K562 (cell line): ENCODE data around the gene EXOC4. TPM values are rescaled to one million over a fixed set of nuclear protein-coding genes. Genes with fewer than 3 reads are reported as not detected.

ENCODE experiments used
- ATAC-seq: fragments of 200-7000 bp; cut with Tn5 transposase; 3 replicates; pipeline ENCODE4 v1.9.1; 2020; ENCODE audit warnings: moderate library complexity
- BruUV-seq: library from RNA; stranded (reverse); fragments of 400-500 nt; replicated peaks from 2 replicates; lab custom pipeline; 2021; lab: Mats Ljungman, UMichigan
- CTCF ChIA-PET: fragments of 300-600 bp; formaldehyde crosslinking; extraction: SDS; loops from one replicate; lab custom pipeline; 2021; ENCODE audit warnings: low intra/inter-chr PET ratio; lab: Yijun Ruan, JAX
- POLR2A ChIA-PET: fragments of 300-600, 350-650 bp; sonication (Branson Sonifier 250); formaldehyde crosslinking; extraction: SDS; loops from one replicate; lab custom pipeline; 2021; ENCODE audit warnings: antibody characterized with exemption, inconsistent platforms; lab: Yijun Ruan, JAX
- DNase-seq, 4 experiments: peaks; one replicate each; pipeline versions ENCODE4 v3.0.0 to v3.0.0-alpha.2; 2011 to 2018; ENCODE audit warnings: low spot score in 3 of 4, mixed read lengths in 3 of 4; ENCODE audit errors: extremely low read depth in 1 of 4
- FAIRE-seq: peaks from 2 replicates; lab custom pipeline; 2011; peaks lifted over from hg19 to GRCh38; lab: Jason Lieb, UNC
- H2AFZ ChIP-seq: 2 replicates; pipeline ENCODE4 v1.6.0; 2011; ENCODE audit warnings: low read depth, low read length, control low read depth, inconsistent platforms
- H3K27ac ChIP-seq: fragments of 200-600 bp; 3 replicates; pipeline ENCODE4 v1.8.0; 2011; ENCODE audit warnings: low read depth, mild to moderate bottlenecking, control low read depth, inconsistent platforms, low read length, moderate library complexity, mixed read lengths; ENCODE audit errors: extremely low read depth
- H3K27me3 ChIP-seq, 2 experiments: fragments of 300-600 bp in 1 of 2; 2 replicates in 1 of 2; 3 replicates in 1 of 2; pipeline versions ENCODE4 v1.6.0 to v1.8.0; 2011; ENCODE audit warnings: inconsistent platforms in 2 of 2, low read length in 2 of 2, mild to moderate bottlenecking in 1 of 2, mixed read lengths in 1 of 2, moderate library complexity in 1 of 2; ENCODE audit not compliant: control insufficient read depth in 2 of 2, insufficient read depth in 2 of 2
- H3K36me3 ChIP-seq: fragments of 300-600 bp; 3 replicates; pipeline ENCODE4 v1.8.0; 2011; ENCODE audit warnings: mild to moderate bottlenecking, low read length, inconsistent platforms; ENCODE audit not compliant: control insufficient read depth, insufficient read depth
- H3K4me1 ChIP-seq, 2 experiments: fragments of 200-600 bp in 1 of 2; replicated peaks in 1 of 2; 2 replicates in 1 of 2; 3 replicates in 1 of 2; pipeline versions ENCODE4 v1.5.1 to v1.8.0; 2011; ENCODE audit warnings: inconsistent platforms in 2 of 2, low read length in 2 of 2, mild to moderate bottlenecking in 1 of 2, mixed read lengths in 1 of 2, moderate library complexity in 1 of 2; ENCODE audit not compliant: control insufficient read depth in 2 of 2, insufficient read depth in 2 of 2
- H3K4me2 ChIP-seq: 2 replicates; pipeline ENCODE4 v1.6.1; 2011; ENCODE audit warnings: low read length, control low read depth, inconsistent platforms, mixed read lengths; ENCODE audit not compliant: insufficient read depth
- H3K4me3 ChIP-seq: fragments of 200-600 bp; sonication (generic), shearing (Covaris generic); 2 replicates; pipeline ENCODE4 v1.5.1; 2016; ENCODE audit warnings: control low read depth, inconsistent platforms
- H3K79me2 ChIP-seq: fragments of 200-600 bp; 3 replicates; pipeline ENCODE4 v1.8.0; 2011; ENCODE audit warnings: low read length, inconsistent platforms; ENCODE audit not compliant: control insufficient read depth, insufficient read depth
- H3K9ac ChIP-seq, 2 experiments: 2 replicates each; pipeline versions ENCODE4 v1.6.0 to v1.6.1; 2011; ENCODE audit warnings: low read depth in 2 of 2, low read length in 2 of 2, control low read depth in 1 of 2, inconsistent platforms in 1 of 2, mild to moderate bottlenecking in 1 of 2, mixed read lengths in 1 of 2; ENCODE audit not compliant: insufficient read depth in 1 of 2
- H3K9me1 ChIP-seq: one replicate; pipeline ENCODE4 v1.6.0; 2011; ENCODE audit warnings: inconsistent platforms, mild to moderate bottlenecking, low read length, moderate library complexity; ENCODE audit not compliant: control insufficient read depth, insufficient read depth
- H3K9me3 ChIP-seq: replicated peaks from 2 replicates; pipeline ENCODE4 v1.5.1; 2011; ENCODE audit warnings: low read depth, low read length, inconsistent platforms; ENCODE audit not compliant: control insufficient read depth, insufficient read depth
- H4K20me1 ChIP-seq: replicated peaks from 2 replicates; pipeline ENCODE4 v1.6.1; 2011; ENCODE audit warnings: low read length, inconsistent platforms, mixed read lengths; ENCODE audit not compliant: control insufficient read depth, insufficient read depth
- SMARCA5 ChIP-seq: fragments of 450-650 bp; IDR thresholded peaks from 2 replicates; pipeline ENCODE4 v1.6.1; 2016
- TCF7L2 ChIP-seq: fragments of 150-350 bp; IDR thresholded peaks from 2 replicates; pipeline ENCODE4 v1.6.1; 2016; ENCODE audit warnings: low read depth, mild to moderate bottlenecking, low read length, moderate library complexity
- ZNF589 ChIP-seq: fragments of 200-800 bp; sonication (Bioruptor generic); IDR thresholded peaks from 2 replicates; pipeline ENCODE4 v1.6.1; 2016; ENCODE audit warnings: low read depth, missing genetic modification characterization, missing compliant biosample characterization
- WGBS: fragments of 100-300 bp; shearing (Covaris generic); methylation state at CpG from one replicate; pipeline ENCODE4 v1.1.6; 2016; ENCODE audit warnings: low coverage, mixed read lengths; ENCODE audit not compliant: insufficient coverage; ENCODE audit errors: missing lambda C conversion rate; 5-methylcytosine and 5-hydroxymethylcytosine counted together
- in situ Hi-C: fragments of 300-500 bp; cut with MboI; formaldehyde crosslinking; loops from 4 replicates; pipeline ENCODE4 v1.15.0; 2018; ENCODE audit warnings: inconsistent platforms, mixed read lengths
- intact Hi-C: fragments of 100-400 bp; cut with micrococcal nuclease; formaldehyde crosslinking; loops from 2 replicates; pipeline ENCODE4 v1.14.2; 2022
- polyA plus RNA-seq, 8 experiments: library from polyadenylated mRNA; depleted of rRNA in 4 of 8; stranded (reverse) in 5 of 8; unstranded in 3 of 8; fragments of >200 nt; fragmentation: Nextera tagmentation in 2 of 8; fragmentation: Illumina TruSeq in 1 of 8; extraction: Ambion mirVana in 2 of 8; extraction: Trizol in 1 of 8; gene quantifications; 2 replicates each; pipeline versions ENCODE4 v1.2.1 to v1.2.3, GENCODE V29; 2011 to 2014; ENCODE audit warnings: inconsistent platforms in 1 of 8, missing spikeins in 1 of 8
- total RNA-seq, 7 experiments: library from RNA; depleted of rRNA in 6 of 7; stranded (reverse); fragments of >200 nt in 6 of 7; fragmentation: Illumina TruSeq in 2 of 7; extraction: Trizol in 2 of 7; gene quantifications; 2 replicates each; pipeline versions ENCODE4 v1.2.1 to v1.2.3, GENCODE V29; 2011 to 2021; ENCODE audit warnings: low replicate concordance in 1 of 7
- TF ChIP-seq, protein P1 (sequence below): fragments of 200-400 bp; formaldehyde crosslinking; IDR thresholded peaks from 2 replicates; pipeline ENCODE4 v1.6.1; 2017; ENCODE audit warnings: mild to moderate bottlenecking, low read depth, low read length, moderate library complexity
- TF ChIP-seq, protein P2 (sequence below): fragments of 250-450 bp; sonication (Bioruptor Pico); IDR thresholded peaks from 2 replicates; pipeline ENCODE4 v1.5.0; 2021
- TF ChIP-seq, protein P3 (sequence below), 2 experiments: fragments of 450-650 bp in 1 of 2; sonication (generic) in 1 of 2; formaldehyde crosslinking; conservative IDR thresholded peaks; 2 replicates each; pipeline versions ENCODE4 v1.4.0 to v1.8.1; 2020 to 2022; ENCODE audit warnings: mild to moderate bottlenecking in 1 of 2, missing genetic modification reagents in 1 of 2
- TF ChIP-seq, protein P4 (sequence below): fragments of 250-450 bp; sonication (Bioruptor Pico); IDR thresholded peaks from 2 replicates; pipeline ENCODE4 v1.5.0; 2020; ENCODE audit warnings: mild to moderate bottlenecking

Gene EXOC4
- total and polyA plus RNA-seq, 9 of the 15 experiments (the other 6 are each of a cell fraction or from before 2014, with no cell fraction given), result 18.5 to 73.1 (median 46.6) TPM

DNA sequence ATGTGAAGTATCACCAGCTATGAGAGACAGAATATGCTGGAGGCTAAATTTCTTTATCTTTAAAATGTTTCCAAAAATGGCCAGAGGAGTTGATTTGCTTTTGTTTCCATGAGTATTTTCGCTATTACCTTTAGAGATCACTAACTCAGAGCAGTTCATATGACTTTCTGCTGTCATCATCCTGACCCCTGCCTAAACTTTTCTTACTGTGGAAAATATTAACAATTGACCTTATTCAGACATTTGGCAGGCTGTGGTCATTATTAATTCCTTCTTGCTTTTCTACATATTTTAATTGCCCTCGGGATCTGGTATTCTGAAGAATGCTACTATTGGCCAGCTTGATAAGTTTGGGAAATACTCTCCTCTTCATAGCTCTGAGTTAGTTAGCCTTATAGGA lies 156.5 kb downstream of the EXOC4 start:
- no TSS peak for BruUV-seq
- TF ChIP-seq, protein P1, sequence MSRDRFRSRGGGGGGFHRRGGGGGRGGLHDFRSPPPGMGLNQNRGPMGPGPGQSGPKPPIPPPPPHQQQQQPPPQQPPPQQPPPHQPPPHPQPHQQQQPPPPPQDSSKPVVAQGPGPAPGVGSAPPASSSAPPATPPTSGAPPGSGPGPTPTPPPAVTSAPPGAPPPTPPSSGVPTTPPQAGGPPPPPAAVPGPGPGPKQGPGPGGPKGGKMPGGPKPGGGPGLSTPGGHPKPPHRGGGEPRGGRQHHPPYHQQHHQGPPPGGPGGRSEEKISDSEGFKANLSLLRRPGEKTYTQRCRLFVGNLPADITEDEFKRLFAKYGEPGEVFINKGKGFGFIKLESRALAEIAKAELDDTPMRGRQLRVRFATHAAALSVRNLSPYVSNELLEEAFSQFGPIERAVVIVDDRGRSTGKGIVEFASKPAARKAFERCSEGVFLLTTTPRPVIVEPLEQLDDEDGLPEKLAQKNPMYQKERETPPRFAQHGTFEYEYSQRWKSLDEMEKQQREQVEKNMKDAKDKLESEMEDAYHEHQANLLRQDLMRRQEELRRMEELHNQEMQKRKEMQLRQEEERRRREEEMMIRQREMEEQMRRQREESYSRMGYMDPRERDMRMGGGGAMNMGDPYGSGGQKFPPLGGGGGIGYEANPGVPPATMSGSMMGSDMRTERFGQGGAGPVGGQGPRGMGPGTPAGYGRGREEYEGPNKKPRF, result no peak
- TF ChIP-seq, protein P2, sequence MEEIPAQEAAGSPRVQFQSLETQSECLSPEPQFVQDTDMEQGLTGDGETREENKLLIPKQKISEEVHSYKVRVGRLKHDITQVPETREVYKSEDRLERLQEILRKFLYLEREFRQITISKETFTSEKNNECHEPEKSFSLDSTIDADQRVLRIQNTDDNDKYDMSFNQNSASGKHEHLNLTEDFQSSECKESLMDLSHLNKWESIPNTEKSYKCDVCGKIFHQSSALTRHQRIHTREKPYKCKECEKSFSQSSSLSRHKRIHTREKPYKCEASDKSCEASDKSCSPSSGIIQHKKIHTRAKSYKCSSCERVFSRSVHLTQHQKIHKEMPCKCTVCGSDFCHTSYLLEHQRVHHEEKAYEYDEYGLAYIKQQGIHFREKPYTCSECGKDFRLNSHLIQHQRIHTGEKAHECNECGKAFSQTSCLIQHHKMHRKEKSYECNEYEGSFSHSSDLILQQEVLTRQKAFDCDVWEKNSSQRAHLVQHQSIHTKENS, result no peak
- TF ChIP-seq, protein P3, sequence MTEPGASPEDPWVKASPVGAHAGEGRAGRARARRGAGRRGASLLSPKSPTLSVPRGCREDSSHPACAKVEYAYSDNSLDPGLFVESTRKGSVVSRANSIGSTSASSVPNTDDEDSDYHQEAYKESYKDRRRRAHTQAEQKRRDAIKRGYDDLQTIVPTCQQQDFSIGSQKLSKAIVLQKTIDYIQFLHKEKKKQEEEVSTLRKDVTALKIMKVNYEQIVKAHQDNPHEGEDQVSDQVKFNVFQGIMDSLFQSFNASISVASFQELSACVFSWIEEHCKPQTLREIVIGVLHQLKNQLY (CRISPR knock-in tag; conservative IDR thresholded peaks at IDR 0.05), result no peak
- TF ChIP-seq TCF7L2 (no peak), SMARCA5 (no peak), ZNF589 (CRISPR knock-in tag) (no peak)
- TF ChIP-seq, protein P4, sequence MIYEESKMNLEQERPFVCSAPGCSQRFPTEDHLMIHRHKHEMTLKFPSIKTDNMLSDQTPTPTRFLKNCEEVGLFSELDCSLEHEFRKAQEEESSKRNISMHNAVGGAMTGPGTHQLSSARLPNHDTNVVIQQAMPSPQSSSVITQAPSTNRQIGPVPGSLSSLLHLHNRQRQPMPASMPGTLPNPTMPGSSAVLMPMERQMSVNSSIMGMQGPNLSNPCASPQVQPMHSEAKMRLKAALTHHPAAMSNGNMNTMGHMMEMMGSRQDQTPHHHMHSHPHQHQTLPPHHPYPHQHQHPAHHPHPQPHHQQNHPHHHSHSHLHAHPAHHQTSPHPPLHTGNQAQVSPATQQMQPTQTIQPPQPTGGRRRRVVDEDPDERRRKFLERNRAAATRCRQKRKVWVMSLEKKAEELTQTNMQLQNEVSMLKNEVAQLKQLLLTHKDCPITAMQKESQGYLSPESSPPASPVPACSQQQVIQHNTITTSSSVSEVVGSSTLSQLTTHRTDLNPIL (CRISPR knock-in tag), result no peak

More for the DNA sequence above, 156.5 kb downstream of the EXOC4 start:
- no peak for DNase-seq
- ChIA-PET CTCF (no interaction called here), POLR2A (interaction anchor here (0.6 to 1.5 kb wide), 3 partner anchors 15 to 94 kb away, joined by 3 to 4 read pairs (median 4); no protein-coding TSS in a partner anchor)
- no peaks in the 10 kb centered on the region; the same call in 1 of the 2 replicates for H4K20me1 ChIP-seq
- H3K4me1 ChIP-seq, result no peaks in the 10 kb centered on the region
- in situ Hi-C loops (no loop called here), intact Hi-C loops (no loop called here)
- no peak overlapping the region for H3K4me2 ChIP-seq
- H3K27ac ChIP-seq, result no peak overlapping the region
- no peak for ATAC-seq
- no peaks in the 10 kb centered on the region for H3K79me2 ChIP-seq
- H3K4me3 ChIP-seq, result no peak overlapping the region
- FAIRE-seq, result no peak
- no peaks in the 10 kb centered on the region for H3K27me3 ChIP-seq
- no peaks in the 10 kb centered on the region for H3K9me3 ChIP-seq
- H2AFZ ChIP-seq, result no peak overlapping the region
- no peaks in the 10 kb centered on the region for H3K36me3 ChIP-seq
- H3K9ac ChIP-seq, result no peak overlapping the region
- WGBS, result 5% methylated on average over 2 of the region's 2 CpGs
- no peaks in the 10 kb centered on the region for H3K9me1 ChIP-seq
